Choroid plexus epithelial cell (primary cell): ENCODE measurements around the gene ATG4B.

Source experiments
- DNase-seq: peaks from one replicate; pipeline ENCODE4 v3.0.0-alpha.2; 2010; ENCODE audit warnings: low read depth
- H3K4me3 ChIP-seq: 2 replicates; pipeline ENCODE4 v1.5.1; 2011; ENCODE audit warnings: low read depth, mild to moderate bottlenecking, control low read depth, low read length, moderate library complexity
- TF ChIP-seq, protein P1 (sequence below): conservative IDR thresholded peaks from 2 replicates; pipeline ENCODE4 v1.5.1; 2011; ENCODE audit warnings: low read depth, mild to moderate bottlenecking, control low read depth, inconsistent platforms, low read length, moderate library complexity

ATG4B gene

GRCh38 chr2:241607162-241607885 is 30.2 kb upstream of the ATG4B start:
- TF ChIP-seq, protein P1, sequence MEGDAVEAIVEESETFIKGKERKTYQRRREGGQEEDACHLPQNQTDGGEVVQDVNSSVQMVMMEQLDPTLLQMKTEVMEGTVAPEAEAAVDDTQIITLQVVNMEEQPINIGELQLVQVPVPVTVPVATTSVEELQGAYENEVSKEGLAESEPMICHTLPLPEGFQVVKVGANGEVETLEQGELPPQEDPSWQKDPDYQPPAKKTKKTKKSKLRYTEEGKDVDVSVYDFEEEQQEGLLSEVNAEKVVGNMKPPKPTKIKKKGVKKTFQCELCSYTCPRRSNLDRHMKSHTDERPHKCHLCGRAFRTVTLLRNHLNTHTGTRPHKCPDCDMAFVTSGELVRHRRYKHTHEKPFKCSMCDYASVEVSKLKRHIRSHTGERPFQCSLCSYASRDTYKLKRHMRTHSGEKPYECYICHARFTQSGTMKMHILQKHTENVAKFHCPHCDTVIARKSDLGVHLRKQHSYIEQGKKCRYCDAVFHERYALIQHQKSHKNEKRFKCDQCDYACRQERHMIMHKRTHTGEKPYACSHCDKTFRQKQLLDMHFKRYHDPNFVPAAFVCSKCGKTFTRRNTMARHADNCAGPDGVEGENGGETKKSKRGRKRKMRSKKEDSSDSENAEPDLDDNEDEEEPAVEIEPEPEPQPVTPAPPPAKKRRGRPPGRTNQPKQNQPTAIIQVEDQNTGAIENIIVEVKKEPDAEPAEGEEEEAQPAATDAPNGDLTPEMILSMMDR = no peak
- no peak overlapping the region for H3K4me3 ChIP-seq
- no peak for DNase-seq

DNA sequence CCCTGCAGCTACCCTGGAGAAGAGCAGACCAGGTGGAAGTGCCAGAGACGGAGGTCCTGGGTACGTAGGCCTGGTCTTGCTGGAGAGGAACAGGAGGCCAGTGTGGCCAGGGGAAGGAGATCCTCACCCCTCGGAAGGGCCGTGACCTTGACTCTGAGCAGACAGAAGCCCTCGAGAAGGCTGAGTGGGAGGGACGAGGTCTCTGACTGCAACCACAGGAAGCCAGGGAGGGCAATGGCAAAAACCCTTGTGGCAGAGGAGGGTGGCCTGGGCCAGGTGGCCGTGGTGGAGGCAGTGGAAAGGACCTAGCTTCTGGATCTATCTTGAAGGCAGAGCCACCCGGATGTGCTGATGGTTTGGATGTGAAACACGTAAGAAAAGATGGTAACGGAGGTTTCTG is 28.6 kb upstream of the ATG4B start:
- H3K4me3 ChIP-seq = no peak overlapping the region
- no peak for DNase-seq
- TF ChIP-seq, protein P1 = no peak

- DNase-seq = peak; percentile 78
- TF ChIP-seq, protein P1 = peak; percentile 38
- H3K4me3 ChIP-seq = peak overlapping the region; percentile 61
These were observed 27.4 kb upstream of the ATG4B start for GRCh38 chr2:241609859-241610793.

- TF ChIP-seq, protein P1 = no peak
- no peak overlapping the region for H3K4me3 ChIP-seq
- DNase-seq = no peak
These were observed 26.4 kb upstream of the ATG4B start for GRCh38 chr2:241611062-241611461.

- TF ChIP-seq, protein P1 = no peak
- no peak for DNase-seq
- no peak overlapping the region for H3K4me3 ChIP-seq
These were observed 25.1 kb upstream of the ATG4B start for GRCh38 chr2:241612156-241613016.

DNA sequence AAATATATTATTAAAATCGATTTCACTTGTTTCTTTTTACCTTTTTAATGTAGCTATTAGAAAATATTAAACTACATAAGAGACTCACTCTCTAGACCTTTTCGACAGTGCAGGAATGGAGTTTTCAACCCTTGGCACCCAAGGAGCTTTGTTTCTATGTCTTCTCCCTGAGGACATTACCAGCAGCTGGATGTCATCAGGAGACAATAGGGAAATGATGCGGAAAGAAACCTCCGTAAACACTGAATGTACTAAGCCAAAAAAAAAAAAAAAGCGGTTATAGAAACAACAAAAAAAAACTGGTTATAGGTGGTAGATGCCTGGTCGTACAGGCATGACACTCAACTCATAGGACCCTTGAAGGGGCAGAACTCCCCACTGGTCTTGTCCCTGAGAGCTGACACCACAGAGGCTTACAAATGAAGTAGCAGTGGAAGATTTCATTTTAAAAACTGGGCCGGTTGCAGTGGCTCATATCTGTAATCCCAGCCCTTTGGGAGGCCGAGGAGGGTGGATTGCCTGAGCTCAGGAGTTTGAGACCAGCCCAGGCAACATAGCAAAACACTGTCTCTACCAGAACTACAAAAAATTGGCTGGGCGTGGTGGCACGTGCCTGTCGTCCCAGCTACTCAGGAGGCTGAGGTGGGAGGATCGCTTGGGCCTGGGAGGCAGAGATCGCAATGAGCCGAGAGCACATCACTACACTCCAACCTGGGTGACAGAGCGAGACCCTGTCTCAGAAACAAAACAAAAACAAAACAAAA is 24.3 kb upstream of the ATG4B start:
- TF ChIP-seq, protein P1 = no peak
- no peak for DNase-seq
- H3K4me3 ChIP-seq = no peak overlapping the region
